Measurements from ENCODE around the gene GALNT3.

GALNT3 gene

DNA sequence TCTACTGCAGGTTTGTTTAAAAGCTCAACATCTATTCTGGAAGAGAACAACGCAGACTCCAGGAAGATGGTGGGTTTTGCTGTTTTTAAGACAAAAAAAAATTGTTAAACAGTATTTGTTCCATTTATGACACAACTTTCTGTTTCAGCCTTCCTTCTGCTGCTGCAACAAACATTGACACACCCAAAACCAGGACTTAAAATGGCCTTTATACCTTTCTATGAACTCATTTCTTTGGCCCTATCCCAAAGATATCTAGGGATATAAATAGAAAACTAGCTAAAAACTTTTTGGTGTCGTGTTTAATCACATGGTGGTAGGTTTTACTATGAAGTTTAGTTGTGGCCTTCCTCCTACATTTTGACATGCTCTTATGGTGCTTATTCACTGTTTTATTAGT, 964 bp upstream of the GALNT3 start:
- H3K9me3 ChIP-seq (ENCODE audit: low read length), result no peaks in the 10 kb centered on the region
- H3K36me3 ChIP-seq (ENCODE audit: insufficient read depth, low read length), result no peaks in the 10 kb centered on the region
- H3K4me1 ChIP-seq (ENCODE audit: insufficient read depth, low read length, severe bottlenecking), result peaks cover 8% of the 10 kb centered on the region
- no peaks in the 10 kb centered on the region for H3F3A ChIP-seq (ENCODE audit: insufficient read depth, low read length)
- no peaks in the 10 kb centered on the region for H4K20me1 ChIP-seq (ENCODE audit: insufficient read depth, low read length)
- no peak overlapping the region for H2AFZ ChIP-seq (ENCODE audit: low read length)
- H3K9me2 ChIP-seq (ENCODE audit: low read depth, low read length), result no peaks in the 10 kb centered on the region
- H3K27me3 ChIP-seq (ENCODE audit: insufficient read depth, low read length), result peaks cover 4% of the 10 kb centered on the region; the same call in 1 of the 2 replicates
- H3K4me3 ChIP-seq (ENCODE audit: low read depth, low read length, poor library complexity, severe bottlenecking), result no peak overlapping the region
- TF ChIP-seq, protein P1, sequence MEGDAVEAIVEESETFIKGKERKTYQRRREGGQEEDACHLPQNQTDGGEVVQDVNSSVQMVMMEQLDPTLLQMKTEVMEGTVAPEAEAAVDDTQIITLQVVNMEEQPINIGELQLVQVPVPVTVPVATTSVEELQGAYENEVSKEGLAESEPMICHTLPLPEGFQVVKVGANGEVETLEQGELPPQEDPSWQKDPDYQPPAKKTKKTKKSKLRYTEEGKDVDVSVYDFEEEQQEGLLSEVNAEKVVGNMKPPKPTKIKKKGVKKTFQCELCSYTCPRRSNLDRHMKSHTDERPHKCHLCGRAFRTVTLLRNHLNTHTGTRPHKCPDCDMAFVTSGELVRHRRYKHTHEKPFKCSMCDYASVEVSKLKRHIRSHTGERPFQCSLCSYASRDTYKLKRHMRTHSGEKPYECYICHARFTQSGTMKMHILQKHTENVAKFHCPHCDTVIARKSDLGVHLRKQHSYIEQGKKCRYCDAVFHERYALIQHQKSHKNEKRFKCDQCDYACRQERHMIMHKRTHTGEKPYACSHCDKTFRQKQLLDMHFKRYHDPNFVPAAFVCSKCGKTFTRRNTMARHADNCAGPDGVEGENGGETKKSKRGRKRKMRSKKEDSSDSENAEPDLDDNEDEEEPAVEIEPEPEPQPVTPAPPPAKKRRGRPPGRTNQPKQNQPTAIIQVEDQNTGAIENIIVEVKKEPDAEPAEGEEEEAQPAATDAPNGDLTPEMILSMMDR (IDR thresholded peaks at IDR 0.05; ENCODE audit: low read length), result no peak
- TF ChIP-seq EZH2 (IDR thresholded peaks at IDR 0.05; ENCODE audit: borderline replicate concordance, low read length), result no peak
- no peak overlapping the region for H3K27ac ChIP-seq (ENCODE audit: low read depth, low read length, poor library complexity, severe bottlenecking)
- H3K79me2 ChIP-seq (ENCODE audit: insufficient read depth, low read length), result no peaks in the 10 kb centered on the region
- H3K9ac ChIP-seq (ENCODE audit: low read length), result no peak overlapping the region
- no peak overlapping the region for H3K4me2 ChIP-seq (ENCODE audit: low read length)

DNA sequence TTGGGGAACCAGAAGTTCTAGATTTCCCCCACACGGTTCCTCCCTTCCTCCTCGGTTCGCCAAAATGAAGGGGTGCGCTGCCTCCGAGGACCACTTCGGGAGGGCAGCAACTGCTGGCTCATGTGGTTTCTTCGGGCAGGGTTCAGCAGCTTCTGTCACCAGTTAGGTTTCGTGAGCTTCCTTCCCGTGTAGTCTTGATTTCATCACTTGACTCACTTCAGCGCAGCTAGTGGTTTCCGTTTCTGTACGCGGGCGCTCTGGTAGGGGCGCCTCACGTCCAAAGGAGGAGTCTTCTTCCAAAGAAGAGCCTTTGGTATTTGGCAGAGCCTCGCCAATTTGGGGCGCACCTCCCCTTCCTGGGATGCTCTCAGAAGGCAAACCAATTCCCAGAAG, 485 bp upstream of the GALNT3 start:
- H3K27me3 ChIP-seq (ENCODE audit: insufficient read depth, low read length), result peaks cover 4% of the 10 kb centered on the region; the same call in 1 of the 2 replicates
- no peaks in the 10 kb centered on the region for H4K20me1 ChIP-seq (ENCODE audit: insufficient read depth, low read length)
- no peaks in the 10 kb centered on the region for H3K9me3 ChIP-seq (ENCODE audit: low read length)
- no peaks in the 10 kb centered on the region for H3F3A ChIP-seq (ENCODE audit: insufficient read depth, low read length)
- TF ChIP-seq, protein P1 (IDR thresholded peaks at IDR 0.05; ENCODE audit: low read length), result no peak
- no peaks in the 10 kb centered on the region for H3K79me2 ChIP-seq (ENCODE audit: insufficient read depth, low read length)
- H2AFZ ChIP-seq (ENCODE audit: low read length), result no peak overlapping the region
- no peak overlapping the region for H3K27ac ChIP-seq (ENCODE audit: low read depth, low read length, poor library complexity, severe bottlenecking)
- no peak overlapping the region for H3K9ac ChIP-seq (ENCODE audit: low read length)
- peak overlapping the region; percentile 70 for H3K4me2 ChIP-seq (ENCODE audit: low read length)
- H3K4me1 ChIP-seq (ENCODE audit: insufficient read depth, low read length, severe bottlenecking), result peaks cover 8% of the 10 kb centered on the region
- peak overlapping the region; percentile 60 for H3K4me3 ChIP-seq (ENCODE audit: low read depth, low read length, poor library complexity, severe bottlenecking)
- H3K9me2 ChIP-seq (ENCODE audit: low read depth, low read length), result no peaks in the 10 kb centered on the region
- H3K36me3 ChIP-seq (ENCODE audit: insufficient read depth, low read length), result no peaks in the 10 kb centered on the region

DNA sequence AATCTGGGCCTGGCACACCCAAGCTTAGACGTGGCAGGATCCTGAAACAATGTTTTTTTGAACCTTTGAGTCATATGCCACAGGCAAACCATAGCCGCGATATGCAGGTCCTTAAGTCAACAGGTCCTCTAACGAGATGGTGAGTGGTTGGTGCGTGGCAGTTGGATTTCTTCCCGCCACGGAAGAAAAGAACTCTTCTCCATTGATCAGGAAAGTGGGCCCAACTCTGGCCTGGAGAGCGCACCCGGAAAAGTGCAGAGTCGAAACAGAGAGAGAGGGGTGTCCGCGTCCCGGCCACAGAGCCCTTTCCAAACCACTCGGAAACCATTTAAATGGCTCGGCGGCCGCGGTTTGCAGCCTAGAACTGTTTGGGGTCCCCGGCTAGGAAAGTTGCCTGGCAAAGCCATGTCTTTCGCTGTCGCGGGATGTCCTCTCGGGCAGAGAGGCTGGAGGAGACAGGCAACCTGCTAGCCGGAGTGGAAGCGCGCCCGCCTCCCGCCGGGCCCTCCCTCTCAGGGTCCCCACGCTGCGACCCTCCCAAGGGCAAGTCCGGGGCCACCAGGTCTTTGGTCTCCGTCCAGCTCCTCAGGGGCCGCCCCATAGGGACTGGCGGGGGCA, 777 bp downstream of the GALNT3 start:
- peak overlapping the region; percentile 70 for H3K4me2 ChIP-seq (ENCODE audit: low read length)
- no peaks in the 10 kb centered on the region for H3K9me3 ChIP-seq (ENCODE audit: low read length)
- peaks cover 8% of the 10 kb centered on the region for H3K4me1 ChIP-seq (ENCODE audit: insufficient read depth, low read length, severe bottlenecking)
- H3K9me2 ChIP-seq (ENCODE audit: low read depth, low read length), result no peaks in the 10 kb centered on the region
- H3K79me2 ChIP-seq (ENCODE audit: insufficient read depth, low read length), result no peaks in the 10 kb centered on the region
- H3K36me3 ChIP-seq (ENCODE audit: insufficient read depth, low read length), result no peaks in the 10 kb centered on the region
- no peak for TF ChIP-seq EZH2 (IDR thresholded peaks at IDR 0.05; ENCODE audit: borderline replicate concordance, low read length)
- TF ChIP-seq, protein P1 (IDR thresholded peaks at IDR 0.05; ENCODE audit: low read length), result no peak
- H3K27me3 ChIP-seq (ENCODE audit: insufficient read depth, low read length), result peaks cover 4% of the 10 kb centered on the region; the same call in 1 of the 2 replicates
- H3K9ac ChIP-seq (ENCODE audit: low read length), result no peak overlapping the region
- H2AFZ ChIP-seq (ENCODE audit: low read length), result no peak overlapping the region
- no peak overlapping the region for H3K27ac ChIP-seq (ENCODE audit: low read depth, low read length, poor library complexity, severe bottlenecking)
- H3F3A ChIP-seq (ENCODE audit: insufficient read depth, low read length), result no peaks in the 10 kb centered on the region
- H4K20me1 ChIP-seq (ENCODE audit: insufficient read depth, low read length), result no peaks in the 10 kb centered on the region
- H3K4me3 ChIP-seq (ENCODE audit: low read depth, low read length, poor library complexity, severe bottlenecking), result peak overlapping the region; percentile 60

All from OCI-LY1 (cell line).